ENCODE data around the gene STARD8.
A peak's percentile ranks its signal among the peaks of the same experiment; 100 is the strongest.

Gene STARD8

DNA sequence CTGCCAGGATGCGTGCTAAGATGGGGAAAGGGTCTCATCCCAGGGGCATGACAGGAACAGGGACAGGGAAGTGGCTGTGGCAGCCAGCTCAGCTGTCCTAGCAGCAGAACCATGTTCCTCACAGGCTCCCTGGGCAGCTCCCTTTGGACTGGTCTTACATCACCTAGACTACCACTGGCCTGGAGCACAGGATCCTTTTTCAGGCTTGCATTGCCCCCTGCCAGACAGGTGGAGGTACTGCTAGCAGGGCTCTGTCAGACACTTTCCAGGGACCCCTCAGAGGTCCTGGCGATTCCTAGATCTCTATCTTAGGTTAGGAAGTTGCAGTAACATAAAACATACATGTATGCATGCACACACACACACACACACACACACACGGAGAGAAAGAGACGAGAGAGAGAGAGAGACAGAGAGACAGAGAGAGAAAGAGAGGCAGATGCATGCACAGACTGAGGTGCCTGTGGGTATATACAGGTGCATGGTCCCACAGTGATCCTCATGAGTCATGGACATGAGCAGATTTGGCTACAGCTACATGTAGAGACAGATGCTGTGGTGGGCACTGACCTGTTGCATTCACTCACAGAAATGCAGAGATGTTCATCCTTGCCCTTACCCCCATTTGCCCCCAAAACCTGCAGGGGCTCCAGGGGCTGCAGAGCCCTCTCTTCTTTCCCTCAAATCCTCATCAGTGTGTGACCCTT is 63.6 kb downstream of the STARD8 start:
- no peak overlapping the region for H3K4me3 Mint-ChIP-seq
- H3K36me3 Mint-ChIP-seq (ENCODE audit: low read depth): peaks cover 26% of the 10 kb centered on the region
- H3K27me3 Mint-ChIP-seq (ENCODE audit: low read depth): no peaks in the 10 kb centered on the region
- H3K4me1 Mint-ChIP-seq: peaks cover 12% of the 10 kb centered on the region
- H3K9me3 Mint-ChIP-seq: peaks cover 2% of the 10 kb centered on the region
- no peak overlapping the region for H3K27ac Mint-ChIP-seq
- TF ChIP-seq, protein P1, sequence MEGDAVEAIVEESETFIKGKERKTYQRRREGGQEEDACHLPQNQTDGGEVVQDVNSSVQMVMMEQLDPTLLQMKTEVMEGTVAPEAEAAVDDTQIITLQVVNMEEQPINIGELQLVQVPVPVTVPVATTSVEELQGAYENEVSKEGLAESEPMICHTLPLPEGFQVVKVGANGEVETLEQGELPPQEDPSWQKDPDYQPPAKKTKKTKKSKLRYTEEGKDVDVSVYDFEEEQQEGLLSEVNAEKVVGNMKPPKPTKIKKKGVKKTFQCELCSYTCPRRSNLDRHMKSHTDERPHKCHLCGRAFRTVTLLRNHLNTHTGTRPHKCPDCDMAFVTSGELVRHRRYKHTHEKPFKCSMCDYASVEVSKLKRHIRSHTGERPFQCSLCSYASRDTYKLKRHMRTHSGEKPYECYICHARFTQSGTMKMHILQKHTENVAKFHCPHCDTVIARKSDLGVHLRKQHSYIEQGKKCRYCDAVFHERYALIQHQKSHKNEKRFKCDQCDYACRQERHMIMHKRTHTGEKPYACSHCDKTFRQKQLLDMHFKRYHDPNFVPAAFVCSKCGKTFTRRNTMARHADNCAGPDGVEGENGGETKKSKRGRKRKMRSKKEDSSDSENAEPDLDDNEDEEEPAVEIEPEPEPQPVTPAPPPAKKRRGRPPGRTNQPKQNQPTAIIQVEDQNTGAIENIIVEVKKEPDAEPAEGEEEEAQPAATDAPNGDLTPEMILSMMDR (IDR thresholded peaks at IDR 0.05; ENCODE audit: unreplicated experiment in 3 of 3): peak; percentile 44 to 60 (median 47)

DNA sequence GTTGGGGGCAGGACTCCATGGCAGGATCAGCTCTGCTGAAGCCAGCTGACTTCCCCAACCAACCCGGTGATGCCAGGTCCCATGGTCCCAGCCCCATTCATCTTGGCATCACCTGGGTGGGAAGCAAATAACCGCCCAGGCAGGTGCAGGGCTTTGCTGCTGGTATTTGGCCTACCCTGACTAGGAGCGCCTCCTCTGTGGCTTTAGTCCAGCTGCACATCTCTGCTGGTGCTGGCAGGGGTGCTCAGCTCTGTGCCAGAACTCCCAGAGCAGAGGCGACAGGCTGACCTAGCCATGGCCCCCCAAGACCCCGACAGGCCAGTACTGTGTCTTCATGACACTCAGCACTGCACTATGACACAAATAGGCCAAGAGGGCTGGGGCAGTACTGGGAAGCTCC is 64.4 kb downstream of the STARD8 start:
- Mint-ChIP-seq H3K4me1 (peaks cover 12% of the 10 kb centered on the region), H3K36me3 (ENCODE audit: low read depth) (peaks cover 34% of the 10 kb centered on the region), H3K27ac (no peak overlapping the region), H3K27me3 (ENCODE audit: low read depth) (peaks cover under 1% of the 10 kb centered on the region), H3K9me3 (peaks cover 3% of the 10 kb centered on the region), H3K4me3 (no peak overlapping the region)
- TF ChIP-seq, protein P1 (IDR thresholded peaks at IDR 0.05; ENCODE audit: unreplicated experiment in 3 of 3): no peak

DNA sequence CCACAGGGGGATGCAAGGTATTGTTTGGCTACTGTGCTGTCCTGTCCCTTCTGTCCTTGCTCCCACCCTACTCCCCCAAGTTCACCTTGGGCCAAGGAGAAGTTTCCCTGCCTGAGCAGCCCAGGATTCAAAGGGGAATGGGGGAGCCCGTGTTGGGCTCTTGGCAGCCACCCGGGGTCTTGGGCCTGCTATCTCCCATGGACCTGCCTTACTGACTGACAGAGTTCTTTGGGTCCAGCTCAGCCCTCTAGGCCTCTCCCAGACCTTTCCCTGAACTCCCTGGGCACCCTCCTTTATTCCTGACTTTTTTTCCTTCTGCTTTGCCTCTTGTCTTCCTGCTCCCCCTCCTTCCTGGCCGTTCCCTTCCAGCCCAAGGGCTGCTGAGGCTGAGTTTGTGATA is 67.4 kb downstream of the STARD8 start:
- Mint-ChIP-seq H3K27ac (peak overlapping the region in 2 of 3 experiments; percentile 28 to 61), H3K27me3 (ENCODE audit: low read depth) (peaks cover 3% of the 10 kb centered on the region), H3K4me3 (no peak overlapping the region), H3K4me1 (peaks cover 16% of the 10 kb centered on the region), H3K36me3 (ENCODE audit: low read depth) (peaks cover 44% of the 10 kb centered on the region), H3K9me3 (peaks cover 6% of the 10 kb centered on the region)
- TF ChIP-seq, protein P1 (IDR thresholded peaks at IDR 0.05; ENCODE audit: unreplicated experiment in 3 of 3): no peak

DNA sequence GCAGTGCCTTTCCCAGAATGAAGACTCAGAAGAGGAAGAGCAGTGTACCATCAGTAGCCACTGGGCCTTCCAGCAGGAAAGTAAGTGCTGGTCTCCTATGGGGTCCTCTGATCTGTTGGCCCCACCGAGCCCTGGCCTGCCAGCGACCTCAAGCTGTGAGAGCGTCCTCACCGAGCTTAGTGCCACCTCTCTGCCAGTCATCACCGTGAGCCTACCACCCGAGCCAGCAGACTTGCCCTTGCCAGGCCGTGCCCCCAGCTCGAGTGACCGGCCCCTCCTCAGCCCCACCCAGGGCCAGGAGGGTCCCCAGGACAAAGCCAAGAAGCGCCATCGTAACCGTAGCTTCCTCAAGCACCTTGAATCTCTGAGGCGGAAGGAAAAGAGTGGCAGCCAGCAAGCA is 69.7 kb downstream of the STARD8 start:
- no peak overlapping the region for H3K4me3 Mint-ChIP-seq
- peaks cover 3% of the 10 kb centered on the region for H3K27me3 Mint-ChIP-seq (ENCODE audit: low read depth)
- TF ChIP-seq, protein P1 (IDR thresholded peaks at IDR 0.05; ENCODE audit: unreplicated experiment in 3 of 3): no peak
- H3K4me1 Mint-ChIP-seq: peaks cover 16% of the 10 kb centered on the region
- no peak overlapping the region for H3K27ac Mint-ChIP-seq
- peaks cover 51% of the 10 kb centered on the region for H3K36me3 Mint-ChIP-seq (ENCODE audit: low read depth)
- peaks cover 9% of the 10 kb centered on the region for H3K9me3 Mint-ChIP-seq

DNA sequence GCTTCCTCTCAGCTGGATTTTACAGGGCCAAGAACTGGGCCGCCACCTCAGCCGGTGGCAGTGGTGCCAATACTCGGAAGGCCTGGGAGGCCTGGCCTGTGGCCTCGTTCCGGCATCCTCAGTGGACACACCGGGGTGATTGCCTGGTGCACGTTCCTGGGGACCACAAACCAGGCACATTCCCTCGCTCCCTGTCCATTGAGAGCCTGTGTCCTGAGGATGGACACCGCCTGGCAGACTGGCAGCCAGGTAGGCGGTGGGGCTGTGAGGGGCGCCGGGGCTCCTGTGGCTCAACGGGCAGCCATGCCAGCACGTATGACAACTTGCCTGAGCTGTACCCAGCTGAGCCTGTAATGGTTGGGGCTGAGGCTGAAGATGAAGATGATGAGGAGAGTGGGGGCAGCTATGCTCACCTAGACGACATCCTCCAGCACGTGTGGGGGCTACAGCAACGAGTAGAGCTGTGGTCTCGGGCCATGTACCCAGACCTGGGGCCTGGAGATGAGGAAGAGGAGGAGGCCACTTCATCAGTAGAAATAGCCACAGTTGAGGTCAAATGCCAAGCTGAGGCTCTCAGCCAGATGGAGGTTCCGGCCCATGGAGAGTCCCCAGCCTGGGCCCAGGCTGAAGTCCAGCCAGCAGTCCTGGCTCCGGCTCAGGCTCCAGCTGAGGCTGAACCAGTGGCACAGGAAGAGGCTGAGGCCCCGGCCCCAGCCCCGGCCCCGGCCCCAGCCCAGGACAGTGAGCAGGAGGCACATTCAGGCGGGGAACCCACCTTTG is 70.4 kb downstream of the STARD8 start:
- Mint-ChIP-seq H3K27me3 (ENCODE audit: low read depth) (peaks cover 3% of the 10 kb centered on the region), H3K9me3 (peaks cover 9% of the 10 kb centered on the region), H3K27ac (no peak overlapping the region), H3K36me3 (ENCODE audit: low read depth) (peaks cover 53% of the 10 kb centered on the region), H3K4me3 (no peak overlapping the region), H3K4me1 (peaks cover 16% of the 10 kb centered on the region)
- TF ChIP-seq, protein P1 (IDR thresholded peaks at IDR 0.05; ENCODE audit: unreplicated experiment in 3 of 3): no peak

All from nephron (organoid).